Hepatocyte (in vitro differentiated cells): Measurements from ENCODE around the gene TNS3. TPM values are rescaled to one million over a fixed set of nuclear protein-coding genes. Genes with fewer than 3 reads are reported as not detected.

Source experiments
- DNase-seq: peaks from one replicate; pipeline ENCODE4 v3.0.0-alpha.2; 2016; ENCODE audit warnings: low spot score
- H2AFZ ChIP-seq: fragments of 200-600 bp; sonication (generic); 2 replicates; pipeline ENCODE4 v1.6.0; 2016; ENCODE audit warnings: antibody characterized with exemption, mild to moderate bottlenecking
- H3K27ac ChIP-seq: fragments of 200-600 bp; sonication (generic); 2 replicates; pipeline ENCODE4 v1.5.1; 2016; ENCODE audit warnings: mild to moderate bottlenecking
- H3K27me3 ChIP-seq: fragments of 200-600 bp; sonication (generic); 2 replicates; pipeline ENCODE4 v1.6.1; 2016
- H3K36me3 ChIP-seq: fragments of 200-600 bp; sonication (generic); replicated peaks from 2 replicates; pipeline ENCODE4 v1.5.1; 2016; ENCODE audit warnings: low read depth; ENCODE audit not compliant: insufficient read depth
- H3K4me1 ChIP-seq: fragments of 200-600 bp; sonication (generic); 2 replicates; pipeline ENCODE4 v1.5.1; 2016; ENCODE audit warnings: mild to moderate bottlenecking, moderate library complexity; ENCODE audit not compliant: insufficient read depth
- H3K4me2 ChIP-seq: fragments of 200-600 bp; sonication (generic); 2 replicates; pipeline ENCODE4 v1.6.0; 2016
- H3K4me3 ChIP-seq: fragments of 200-600 bp; sonication (generic); 2 replicates; pipeline ENCODE4 v1.5.1; 2016; ENCODE audit warnings: mild to moderate bottlenecking
- H3K79me2 ChIP-seq: fragments of 200-600 bp; sonication (generic); 2 replicates; pipeline ENCODE4 v1.6.0; 2017; ENCODE audit warnings: mild to moderate bottlenecking
- H3K9me2 ChIP-seq: fragments of 200-600 bp; sonication (generic); replicated peaks from 2 replicates; pipeline ENCODE4 v1.6.0; 2017; ENCODE audit warnings: mild to moderate bottlenecking; ENCODE audit not compliant: insufficient read depth
- H3K9me3 ChIP-seq: fragments of 200-600 bp; sonication (generic); 2 replicates; pipeline ENCODE4 v1.5.1; 2016; ENCODE audit warnings: low read depth, mild to moderate bottlenecking
- H4K20me1 ChIP-seq: fragments of 200-600 bp; sonication (generic); 2 replicates; pipeline ENCODE4 v1.6.0; 2016; ENCODE audit warnings: mild to moderate bottlenecking; ENCODE audit not compliant: insufficient read depth, poor library complexity, severe bottlenecking
- CTCF ChIP-seq: fragments of 200-600 bp; sonication (generic); IDR thresholded peaks from 2 replicates; pipeline ENCODE4 v1.5.1; 2016; ENCODE audit warnings: antibody characterized with exemption, mild to moderate bottlenecking; ENCODE audit not compliant: poor library complexity
- EZH2 ChIP-seq: fragments of 200-600 bp; sonication (generic); IDR thresholded peaks from 2 replicates; pipeline ENCODE4 v1.6.1; 2016; ENCODE audit warnings: antibody characterized with exemption, mild to moderate bottlenecking, borderline replicate concordance
- EZH2phosphoT487 ChIP-seq: fragments of 200-600 bp; sonication (generic); IDR thresholded peaks from one replicate; pipeline ENCODE4 v1.6.1; 2018; ENCODE audit warnings: antibody characterized with exemption, mild to moderate bottlenecking, low read depth, moderate library complexity; ENCODE audit not compliant: unreplicated experiment, severe bottlenecking
- WGBS: methylation state at CpG from one replicate; pipeline ENCODE4 v1.1.6; 2016; ENCODE audit warnings: low lambda C conversion rate; ENCODE audit errors: missing lambda C conversion rate; 5-methylcytosine and 5-hydroxymethylcytosine counted together
- polyA plus RNA-seq: library from polyadenylated mRNA; unstranded; fragments of >200 nt; fragmentation: Nextera tagmentation; extraction: Ambion mirVana; gene quantifications from 2 replicates; pipeline ENCODE4 v1.2.1, GENCODE V29; 2016
- total RNA-seq: library from RNA; depleted of rRNA; stranded (reverse); fragments of >200 nt; gene quantifications from 2 replicates; pipeline ENCODE4 v1.2.3, GENCODE V29; 2014

TNS3 gene
- total and polyA plus RNA-seq, 2 experiments from 2014 or later: 30.0 to 73.3 TPM

GRCh38 chr7:47244692-47245091 lies 337.2 kb downstream of the TNS3 start:
- Histone ChIP-seq H3K4me3 (no peak overlapping the region), H4K20me1 (no peaks in the 10 kb centered on the region), H3K4me2 (no peak overlapping the region), H3K9me3 (peaks cover 3% of the 10 kb centered on the region), H3K9me2 (no peaks in the 10 kb centered on the region), H3K4me1 (peaks cover 5% of the 10 kb centered on the region), H2AFZ (no peak overlapping the region), H3K36me3 (no peaks in the 10 kb centered on the region), H3K27ac (no peak overlapping the region), H3K79me2 (no peaks in the 10 kb centered on the region), H3K27me3 (no peaks in the 10 kb centered on the region)
- no peak for TF ChIP-seq EZH2phosphoT487
- TF ChIP-seq EZH2: no peak
- TF ChIP-seq CTCF: no peak
- no peak for DNase-seq

GRCh38 chr7:47241112-47242065 lies 340.5 kb downstream of the TNS3 start:
- Histone ChIP-seq H2AFZ (no peak overlapping the region), H4K20me1 (no peaks in the 10 kb centered on the region), H3K27ac (no peak overlapping the region), H3K9me3 (no peaks in the 10 kb centered on the region), H3K4me2 (no peak overlapping the region), H3K4me1 (peaks cover 5% of the 10 kb centered on the region), H3K79me2 (no peaks in the 10 kb centered on the region), H3K36me3 (no peaks in the 10 kb centered on the region), H3K4me3 (no peak overlapping the region), H3K9me2 (no peaks in the 10 kb centered on the region), H3K27me3 (no peaks in the 10 kb centered on the region)
- no peak for DNase-seq
- TF ChIP-seq CTCF: no peak
- no peak for TF ChIP-seq EZH2
- no peak for TF ChIP-seq EZH2phosphoT487
- WGBS: 76% methylated on average over 10 of the region's 10 CpGs

- DNase-seq: no peak
- no peaks in the 10 kb centered on the region for H3K36me3 ChIP-seq
- H3K4me2 ChIP-seq: no peak overlapping the region
- no peaks in the 10 kb centered on the region for H3K9me3 ChIP-seq
- peaks cover 5% of the 10 kb centered on the region for H3K4me1 ChIP-seq
- WGBS: 84% methylated on average over 3 of the region's 3 CpGs
- H3K9me2 ChIP-seq: no peaks in the 10 kb centered on the region
- H3K4me3 ChIP-seq: no peak overlapping the region
- no peak overlapping the region for H2AFZ ChIP-seq
- TF ChIP-seq EZH2phosphoT487: no peak
- no peak for TF ChIP-seq EZH2
- H3K27me3 ChIP-seq: no peaks in the 10 kb centered on the region
- H3K27ac ChIP-seq: no peak overlapping the region
- no peaks in the 10 kb centered on the region for H4K20me1 ChIP-seq
- H3K79me2 ChIP-seq: no peaks in the 10 kb centered on the region
Measured at GRCh38 chr7:47239931-47240421, 341.9 kb downstream of the TNS3 start.

- no peak for DNase-seq
- H3K9me2 ChIP-seq: no peaks in the 10 kb centered on the region
- H3K27me3 ChIP-seq: no peaks in the 10 kb centered on the region
- H3K9me3 ChIP-seq: no peaks in the 10 kb centered on the region
- H3K36me3 ChIP-seq: no peaks in the 10 kb centered on the region
- no peak overlapping the region for H3K4me3 ChIP-seq
- H3K79me2 ChIP-seq: no peaks in the 10 kb centered on the region
- no peak overlapping the region for H2AFZ ChIP-seq
- H3K27ac ChIP-seq: no peak overlapping the region
- 88% methylated on average over 7 of the region's 7 CpGs for WGBS
- H3K4me1 ChIP-seq: peaks cover 5% of the 10 kb centered on the region
- H4K20me1 ChIP-seq: no peaks in the 10 kb centered on the region
- no peak for TF ChIP-seq EZH2phosphoT487
- TF ChIP-seq EZH2: no peak
- no peak for TF ChIP-seq CTCF
- H3K4me2 ChIP-seq: no peak overlapping the region
Measured at GRCh38 chr7:47239034-47239433, 342.9 kb downstream of the TNS3 start.
